GM21515 (cell line): Measurements from ENCODE around the gene SLC7A6OS.
A peak's percentile ranks its signal among the peaks of the same experiment; 100 is the strongest.

ENCODE experiments used
- ATAC-seq: cut with Tn5 transposase; IDR thresholded peaks from one replicate; pipeline ENCODE4 v1.9.1; 2021; ENCODE audit not compliant: unreplicated experiment

SLC7A6OS gene

DNA sequence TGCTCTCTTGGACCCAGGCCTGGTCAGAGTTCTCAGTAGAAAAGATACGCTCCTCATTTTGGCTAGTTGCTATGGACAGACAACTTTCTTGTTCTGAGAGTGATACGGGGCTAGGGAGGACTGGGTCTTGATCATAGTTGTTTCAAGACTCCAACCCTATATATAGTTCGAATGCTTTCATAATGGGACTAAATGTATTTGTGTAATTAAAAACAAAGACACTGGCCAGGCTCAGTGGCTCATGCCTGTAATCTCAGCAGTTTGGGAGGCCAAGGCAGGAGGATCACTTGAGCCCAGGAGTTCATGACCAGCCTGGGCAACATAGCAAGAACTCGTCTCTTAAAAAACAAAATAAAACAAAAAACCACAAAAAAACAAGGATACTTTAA, 28.7 kb downstream of the SLC7A6OS start:
- no peak for ATAC-seq

- ATAC-seq: no peak
These were observed 29.2 kb downstream of the SLC7A6OS start for GRCh38 chr16:68281368-68282063.

GRCh38 chr16:68279726-68280558, 30.8 kb downstream of the SLC7A6OS start:
- ATAC-seq: no peak

DNA sequence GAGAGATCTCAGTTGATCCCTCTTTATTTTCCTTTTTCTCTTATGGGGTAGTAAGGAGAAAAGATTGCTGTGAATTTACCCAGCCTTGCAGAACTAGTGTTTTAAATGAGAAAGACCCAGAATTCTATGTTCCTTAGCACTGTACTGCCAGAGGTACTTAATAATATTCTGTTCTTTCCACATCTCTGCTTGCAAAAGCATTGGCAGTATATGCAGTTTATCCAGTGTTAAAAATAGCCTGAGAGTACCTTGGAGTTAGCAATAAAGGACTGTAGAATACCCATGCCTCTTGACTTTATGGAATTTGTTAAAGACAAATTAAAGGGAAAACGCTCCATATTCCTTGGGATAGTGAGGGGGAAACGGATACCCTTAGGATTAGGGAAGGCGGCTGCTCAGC, 34.5 kb downstream of the SLC7A6OS start:
- ATAC-seq: no peak

DNA sequence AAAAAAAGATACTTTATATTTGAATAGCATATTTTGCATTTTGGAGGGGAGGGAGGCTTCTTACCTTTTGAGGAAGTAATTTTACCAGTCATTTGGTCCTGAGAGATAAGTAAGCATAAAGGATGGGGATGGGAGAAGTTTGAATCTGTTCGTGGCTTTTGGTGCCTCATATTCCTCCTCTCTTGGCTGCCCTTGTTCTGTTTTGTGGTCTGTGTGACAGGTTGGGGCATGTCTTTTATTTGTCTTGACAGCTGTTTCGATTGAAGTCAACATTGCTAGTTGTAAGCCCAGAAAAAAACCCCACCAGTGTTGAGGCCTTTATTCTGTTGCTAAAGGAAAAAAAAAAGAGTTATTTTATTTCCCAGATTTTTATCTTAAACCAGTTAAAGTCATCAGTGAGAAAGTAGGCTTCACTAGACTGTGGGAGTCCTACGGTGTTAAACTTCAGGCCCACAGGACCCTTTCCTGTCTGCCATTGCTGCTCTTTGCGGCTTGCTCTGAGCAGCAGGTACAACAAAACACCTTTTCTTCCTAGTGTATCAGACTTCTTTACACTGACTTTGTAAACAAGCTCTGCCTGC, 35.0 kb downstream of the SLC7A6OS start:
- no peak for ATAC-seq

DNA sequence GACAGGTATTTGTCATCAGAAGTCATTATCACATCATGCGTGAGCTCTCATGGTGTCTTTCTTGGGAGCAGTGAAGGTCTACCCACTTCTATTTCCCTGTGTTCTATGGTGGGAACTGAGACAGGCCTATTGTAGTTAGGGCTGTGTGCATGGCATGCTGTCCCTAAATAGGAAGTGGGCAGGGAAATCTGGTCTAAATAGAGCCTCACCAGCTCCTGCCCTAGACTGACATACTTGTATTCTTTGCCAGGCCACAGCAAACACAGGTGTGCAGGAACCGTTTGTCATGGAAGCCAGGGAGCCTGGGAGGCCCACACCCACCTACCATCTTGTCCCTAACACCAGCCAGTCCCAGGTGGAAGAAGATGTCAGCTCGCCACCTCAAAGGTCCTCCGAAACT, 36.3 kb downstream of the SLC7A6OS start:
- ATAC-seq: no peak

- no peak for ATAC-seq
These were observed 36.9 kb downstream of the SLC7A6OS start for GRCh38 chr16:68273896-68274295.

DNA sequence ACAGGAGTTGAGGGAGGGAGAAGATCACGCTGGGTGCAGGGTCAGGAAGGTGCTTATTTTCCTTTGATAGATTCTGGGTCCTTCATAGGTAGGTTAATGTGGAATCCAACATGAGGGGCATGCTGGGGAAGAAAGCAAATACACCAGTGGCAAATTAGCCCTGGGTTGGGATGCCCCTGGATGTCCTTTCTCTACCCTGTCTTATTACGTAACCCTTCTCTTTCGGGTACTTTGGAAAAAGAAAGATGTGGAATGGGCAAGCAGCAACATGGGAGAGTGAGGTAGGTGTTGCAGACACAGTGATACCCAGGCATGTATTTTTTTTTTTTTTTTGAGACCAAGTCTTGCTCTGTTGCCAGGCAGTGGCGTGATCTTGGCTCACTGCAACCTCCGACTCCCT, 37.3 kb downstream of the SLC7A6OS start:
- no peak for ATAC-seq

DNA sequence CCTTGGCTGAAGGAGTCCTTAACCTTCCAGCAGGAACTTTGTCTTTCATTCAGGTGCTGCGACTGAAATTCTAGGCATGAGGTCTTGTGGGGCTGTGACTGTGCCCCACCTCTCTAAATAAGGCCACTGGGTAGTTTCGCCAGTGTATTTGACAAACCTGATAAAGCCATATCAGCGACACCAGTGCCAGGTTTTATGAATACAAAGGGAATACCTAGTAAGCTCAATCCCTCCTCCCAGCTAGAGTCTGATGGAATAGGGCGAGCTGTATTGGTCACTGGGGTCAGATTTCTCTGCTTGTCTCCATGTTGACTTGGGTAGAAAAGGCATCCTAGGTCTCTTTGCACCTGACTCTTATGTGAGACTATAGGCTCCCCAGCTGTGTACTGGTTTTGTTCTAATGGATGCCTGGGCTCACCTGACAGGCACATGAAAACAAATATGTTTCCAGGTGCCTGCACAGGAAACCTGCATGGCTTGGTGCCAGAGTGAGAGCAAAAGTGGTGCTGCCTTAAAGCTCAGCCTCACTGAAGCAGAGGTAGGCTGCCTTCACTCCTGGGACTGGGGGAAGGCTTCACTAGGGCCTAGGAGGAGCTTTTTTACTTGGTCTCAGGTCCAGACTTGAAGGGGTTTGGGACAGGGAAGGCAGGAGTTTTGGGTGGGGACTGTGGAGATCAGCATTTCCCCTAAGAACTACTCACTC, 38.1 kb downstream of the SLC7A6OS start:
- ATAC-seq: no peak

DNA sequence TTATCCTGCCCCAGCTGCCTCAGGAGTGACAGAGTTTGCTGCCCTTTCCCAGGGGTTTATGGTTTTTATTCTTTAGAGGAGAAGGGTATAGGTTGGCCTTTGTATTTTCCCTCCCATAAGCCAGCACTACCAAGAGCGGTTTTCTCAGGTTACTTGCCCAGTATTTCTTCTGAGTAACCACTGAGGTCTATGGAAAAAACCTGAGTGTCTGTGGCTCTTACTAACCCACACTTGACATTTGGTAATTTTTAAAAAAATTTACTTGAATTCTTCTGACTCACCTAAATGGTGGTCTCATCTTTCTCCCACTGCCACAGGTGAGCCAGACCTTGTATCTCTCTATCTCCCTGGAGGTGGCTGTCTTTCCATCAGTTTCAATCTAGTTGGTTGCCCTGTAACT, 40.4 kb downstream of the SLC7A6OS start:
- ATAC-seq: no peak

GRCh38 chr16:68269793-68270192, 41.0 kb downstream of the SLC7A6OS start:
- ATAC-seq: no peak

DNA sequence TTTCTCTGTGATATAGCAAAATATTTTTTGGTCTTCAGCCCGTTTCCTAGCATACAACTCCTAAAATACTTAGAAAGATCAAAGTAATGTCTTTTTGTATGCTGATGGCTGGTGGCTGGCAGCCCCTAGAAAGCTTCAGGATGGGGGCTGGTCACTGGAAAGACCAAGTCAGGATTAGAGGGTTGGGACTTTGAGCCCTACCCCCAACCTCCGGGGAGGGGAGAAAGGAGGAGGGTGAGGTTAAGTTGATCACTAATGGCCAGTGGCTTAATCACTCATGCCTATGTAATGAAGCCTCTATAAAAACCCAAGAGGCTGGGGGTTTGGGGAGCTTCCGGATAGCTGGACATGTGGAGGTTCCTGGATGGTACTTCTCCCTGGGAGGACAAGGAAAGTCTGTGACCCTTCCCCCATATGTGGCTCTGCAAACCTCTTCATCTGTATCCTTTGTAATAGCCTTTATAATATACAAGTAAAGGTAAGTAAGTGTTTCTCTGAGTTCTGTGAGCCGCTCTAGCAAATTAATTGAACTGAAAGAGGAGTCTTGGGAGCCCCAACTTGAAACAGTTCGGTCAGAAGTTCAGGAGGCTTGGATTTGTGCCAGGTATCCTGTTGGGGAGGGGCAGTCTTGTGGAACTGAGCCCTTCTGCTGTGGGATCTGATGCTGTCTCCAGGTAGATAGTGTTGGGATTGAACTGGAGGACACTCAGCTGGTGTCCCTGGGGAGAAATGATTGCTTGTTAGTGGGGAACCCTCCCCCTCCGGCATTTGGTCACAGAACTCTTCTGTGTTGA, 42.9 kb downstream of the SLC7A6OS start:
- no peak for ATAC-seq

- peak; percentile 10 for ATAC-seq
These were observed 45.4 kb downstream of the SLC7A6OS start for GRCh38 chr16:68265078-68265920.

DNA sequence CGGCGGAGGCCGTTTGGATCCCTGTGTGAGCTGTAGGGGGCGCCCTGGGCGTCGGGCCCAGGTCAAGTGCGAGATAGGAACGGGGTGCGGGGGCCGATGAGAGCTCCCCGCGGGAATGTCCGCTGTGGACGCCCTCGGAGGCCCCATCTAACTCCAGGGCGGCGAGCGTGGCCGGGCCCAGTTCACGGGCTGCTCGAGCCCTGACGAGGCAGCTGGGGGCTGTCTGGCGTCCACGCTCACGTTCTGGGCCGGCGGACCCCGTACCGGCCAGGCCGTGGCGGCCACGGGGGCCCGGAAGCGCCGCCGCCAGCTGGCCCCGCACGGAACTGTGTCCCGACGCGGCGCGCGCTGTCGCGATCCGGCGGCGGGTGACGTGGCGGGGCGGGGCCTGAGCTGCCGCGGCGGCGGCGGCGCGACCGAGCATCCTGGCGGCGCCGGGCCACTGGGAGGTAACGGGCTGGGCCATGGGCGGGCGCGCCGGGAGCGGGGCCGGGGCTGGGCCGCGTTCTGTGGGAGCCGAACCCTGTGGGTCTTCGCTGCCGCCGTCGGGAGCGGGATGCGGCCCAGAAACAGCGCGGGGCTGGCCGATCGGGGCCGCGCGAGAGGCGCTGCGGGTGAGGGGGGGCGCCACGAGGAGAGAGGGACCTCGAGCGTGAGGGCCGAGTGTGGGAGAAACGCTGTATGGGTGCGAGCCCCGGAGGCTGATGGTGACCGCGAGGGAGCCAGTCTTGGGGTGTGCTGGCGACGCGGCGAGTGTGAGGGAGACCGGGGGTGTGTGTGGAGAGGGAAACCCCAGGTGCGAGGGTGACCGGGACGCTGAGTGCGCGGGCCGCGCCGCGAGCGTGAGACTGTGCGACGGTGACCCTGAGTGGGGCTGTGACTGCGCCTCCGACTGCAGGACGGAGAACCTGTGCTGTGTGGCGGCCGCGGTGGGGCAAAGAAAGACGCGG, 46.3 kb downstream of the SLC7A6OS start, which contains the start of gene SLC7A6:
TSS of gene SLC7A6 (plus strand) at position 399 of the 950 bp plus-strand sequence. CDS start 10,201 bp downstream, outside the sequence.
- peak; percentile 54 for ATAC-seq

DNA sequence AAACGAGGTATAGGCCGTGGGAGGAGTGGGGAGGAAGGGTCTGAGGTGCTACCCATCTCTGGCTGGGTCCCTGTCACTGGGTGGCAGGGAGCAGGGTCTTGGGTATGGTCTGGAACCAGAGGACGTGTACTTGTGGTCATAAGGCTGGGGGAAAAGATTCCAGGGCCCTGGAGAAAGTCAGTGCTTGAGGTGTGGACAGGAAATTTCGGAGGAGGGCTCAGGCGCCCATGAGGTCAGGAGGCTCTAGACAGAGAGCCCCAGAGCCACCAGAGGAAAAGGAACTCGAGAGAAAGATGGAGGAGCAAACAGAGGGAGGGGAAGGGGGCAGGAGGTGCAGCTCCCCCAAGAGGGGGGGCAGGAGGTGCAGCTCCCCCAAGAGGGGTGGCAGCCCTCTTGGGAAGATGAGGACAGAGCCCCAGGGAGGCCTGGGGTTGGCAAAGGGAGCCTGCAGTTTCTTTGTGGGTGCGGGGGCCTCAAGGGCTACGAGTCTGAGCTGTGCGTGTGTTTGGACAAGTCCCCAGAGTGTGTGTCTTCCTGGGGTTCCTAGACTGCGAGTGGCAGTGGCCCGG, 47.1 kb downstream of the SLC7A6OS start:
- ATAC-seq: no peak

DNA sequence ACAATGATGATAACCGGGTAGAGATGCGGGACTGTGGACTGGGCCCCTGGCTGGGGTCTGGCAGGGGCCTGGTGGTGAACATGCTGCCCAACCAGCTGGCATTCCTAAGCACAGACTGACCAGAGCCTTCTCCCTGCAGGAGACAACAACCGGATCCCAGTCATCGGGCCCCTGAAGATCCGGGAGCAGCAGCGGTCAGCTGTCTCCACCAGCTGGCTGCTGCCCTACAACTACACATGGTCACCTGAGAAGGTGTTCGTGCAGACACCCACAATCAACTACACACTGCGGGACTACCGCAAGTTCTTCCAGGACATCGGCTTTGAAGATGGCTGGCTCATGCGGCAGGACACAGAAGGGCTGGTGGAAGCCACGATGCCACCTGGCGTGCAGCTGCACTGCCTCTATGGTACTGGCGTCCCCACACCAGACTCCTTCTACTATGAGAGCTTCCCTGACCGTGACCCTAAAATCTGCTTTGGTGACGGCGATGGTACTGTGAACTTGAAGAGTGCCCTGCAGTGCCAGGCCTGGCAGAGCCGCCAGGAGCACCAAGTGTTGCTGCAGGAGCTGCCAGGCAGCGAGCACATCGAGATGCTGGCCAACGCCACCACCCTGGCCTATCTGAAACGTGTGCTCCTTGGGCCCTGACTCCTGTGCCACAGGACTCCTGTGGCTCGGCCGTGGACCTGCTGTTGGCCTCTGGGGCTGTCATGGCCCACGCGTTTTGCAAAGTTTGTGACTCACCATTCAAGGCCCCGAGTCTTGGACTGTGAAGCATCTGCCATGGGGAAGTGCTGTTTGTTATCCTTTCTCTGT, 51.5 kb downstream of the SLC7A6OS start:
- ATAC-seq: no peak
